HFF-Myc (cell line): ENCODE measurements around the gene RETN.

ENCODE experiments used
- DNase-seq: peaks from one replicate; pipeline ENCODE4 v3.0.0-alpha.2; 2011; ENCODE audit warnings: low read depth; ENCODE audit errors: extremely low read depth
- H3K4me3 ChIP-seq: replicated peaks from 2 replicates; pipeline ENCODE4 v1.5.1; 2011; ENCODE audit warnings: low read depth, mild to moderate bottlenecking, control low read depth, low read length
- TF ChIP-seq, protein P1 (sequence below): IDR thresholded peaks from 2 replicates; pipeline ENCODE4 v1.5.1; 2012; ENCODE audit warnings: mild to moderate bottlenecking, low read depth, low read length, control low read depth; ENCODE audit errors: missing control alignments

Gene RETN

GRCh38 chr19:7652061-7652641, 16.7 kb upstream of the RETN start:
- H3K4me3 ChIP-seq = no peak overlapping the region
- DNase-seq = peak; percentile 55
- TF ChIP-seq, protein P1, sequence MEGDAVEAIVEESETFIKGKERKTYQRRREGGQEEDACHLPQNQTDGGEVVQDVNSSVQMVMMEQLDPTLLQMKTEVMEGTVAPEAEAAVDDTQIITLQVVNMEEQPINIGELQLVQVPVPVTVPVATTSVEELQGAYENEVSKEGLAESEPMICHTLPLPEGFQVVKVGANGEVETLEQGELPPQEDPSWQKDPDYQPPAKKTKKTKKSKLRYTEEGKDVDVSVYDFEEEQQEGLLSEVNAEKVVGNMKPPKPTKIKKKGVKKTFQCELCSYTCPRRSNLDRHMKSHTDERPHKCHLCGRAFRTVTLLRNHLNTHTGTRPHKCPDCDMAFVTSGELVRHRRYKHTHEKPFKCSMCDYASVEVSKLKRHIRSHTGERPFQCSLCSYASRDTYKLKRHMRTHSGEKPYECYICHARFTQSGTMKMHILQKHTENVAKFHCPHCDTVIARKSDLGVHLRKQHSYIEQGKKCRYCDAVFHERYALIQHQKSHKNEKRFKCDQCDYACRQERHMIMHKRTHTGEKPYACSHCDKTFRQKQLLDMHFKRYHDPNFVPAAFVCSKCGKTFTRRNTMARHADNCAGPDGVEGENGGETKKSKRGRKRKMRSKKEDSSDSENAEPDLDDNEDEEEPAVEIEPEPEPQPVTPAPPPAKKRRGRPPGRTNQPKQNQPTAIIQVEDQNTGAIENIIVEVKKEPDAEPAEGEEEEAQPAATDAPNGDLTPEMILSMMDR = peak; percentile 97

DNA sequence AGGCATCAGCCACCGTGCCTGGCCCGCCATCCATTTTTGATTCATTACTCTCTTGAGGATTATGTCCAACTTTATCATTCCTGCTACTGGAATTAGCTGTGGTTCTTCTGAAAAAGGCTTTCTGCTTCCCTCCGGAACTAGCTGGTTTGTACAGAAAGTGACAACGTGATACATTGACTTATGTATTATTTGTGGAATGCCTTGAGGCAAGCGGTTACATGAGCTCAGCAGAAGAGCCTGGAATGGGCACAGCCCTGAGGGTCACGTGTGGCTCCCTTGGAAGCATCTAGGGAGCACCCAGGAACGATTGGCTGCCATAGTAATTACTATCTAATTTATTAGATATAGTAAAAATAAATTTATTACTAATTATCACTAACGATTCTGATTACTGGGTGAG, 14.4 kb upstream of the RETN start:
- TF ChIP-seq, protein P1 = no peak
- DNase-seq = no peak
- H3K4me3 ChIP-seq = no peak overlapping the region

GRCh38 chr19:7655581-7655980, 13.3 kb upstream of the RETN start:
- H3K4me3 ChIP-seq = no peak overlapping the region
- no peak for DNase-seq
- TF ChIP-seq, protein P1 = no peak

GRCh38 chr19:7657131-7657751, 11.6 kb upstream of the RETN start:
- no peak overlapping the region for H3K4me3 ChIP-seq
- DNase-seq = no peak

GRCh38 chr19:7658219-7658686, 10.6 kb upstream of the RETN start:
- DNase-seq = no peak
- no peak overlapping the region for H3K4me3 ChIP-seq
- TF ChIP-seq, protein P1 = no peak

More at GRCh38 chr19:7657131-7657751, 11.6 kb upstream of the RETN start:
- TF ChIP-seq, protein P1 = no peak

DNA sequence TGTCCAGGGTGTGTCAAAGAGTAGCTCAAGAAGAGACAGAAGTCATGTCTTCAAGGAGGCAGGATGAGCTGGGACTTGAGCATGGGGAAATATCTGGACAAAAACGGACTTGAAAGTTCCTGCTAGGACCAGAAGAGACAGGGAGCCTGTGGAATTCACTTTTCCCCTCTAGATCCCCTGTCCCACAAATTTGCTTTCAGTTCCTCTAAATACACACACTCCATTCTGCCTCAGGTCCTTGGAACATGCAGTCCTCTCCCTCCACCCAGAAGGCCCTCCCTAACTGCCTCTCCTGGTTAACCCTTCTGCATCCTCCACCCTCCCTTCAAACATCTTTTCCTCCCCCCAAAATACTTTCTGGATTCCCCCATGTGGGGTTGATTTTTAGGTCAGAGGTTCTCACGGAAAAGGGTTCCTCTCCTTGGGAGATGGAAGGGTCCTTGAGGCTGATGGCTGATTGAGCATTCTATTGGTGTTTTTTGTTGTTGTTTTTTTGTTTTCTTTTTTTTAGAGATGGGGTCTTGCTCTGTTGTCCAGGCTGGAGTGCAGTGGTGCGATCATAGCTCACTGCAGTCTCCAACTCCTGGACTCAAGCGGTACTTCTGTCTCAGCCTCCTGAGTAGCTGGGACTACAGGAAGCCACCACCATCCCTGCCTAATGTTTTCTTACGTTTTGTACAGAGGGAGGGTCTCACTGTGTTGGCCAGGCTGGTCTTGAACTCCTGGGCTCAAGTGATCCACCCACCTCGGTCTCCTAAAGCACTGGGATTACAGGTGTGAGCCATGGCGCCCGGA, 6.9 kb upstream of the RETN start:
- no peak overlapping the region for H3K4me3 ChIP-seq
- TF ChIP-seq, protein P1 = no peak
- no peak for DNase-seq
